ENCODE measurements around the gene SLC35E1. TPM values are rescaled to one million over a fixed set of nuclear protein-coding genes. Genes with fewer than 3 reads are reported as not detected.

Gene SLC35E1
- polyA plus RNA-seq, 1 of the 3 experiments (the other 2 are of a cell fraction), result 23.5 TPM

DNA sequence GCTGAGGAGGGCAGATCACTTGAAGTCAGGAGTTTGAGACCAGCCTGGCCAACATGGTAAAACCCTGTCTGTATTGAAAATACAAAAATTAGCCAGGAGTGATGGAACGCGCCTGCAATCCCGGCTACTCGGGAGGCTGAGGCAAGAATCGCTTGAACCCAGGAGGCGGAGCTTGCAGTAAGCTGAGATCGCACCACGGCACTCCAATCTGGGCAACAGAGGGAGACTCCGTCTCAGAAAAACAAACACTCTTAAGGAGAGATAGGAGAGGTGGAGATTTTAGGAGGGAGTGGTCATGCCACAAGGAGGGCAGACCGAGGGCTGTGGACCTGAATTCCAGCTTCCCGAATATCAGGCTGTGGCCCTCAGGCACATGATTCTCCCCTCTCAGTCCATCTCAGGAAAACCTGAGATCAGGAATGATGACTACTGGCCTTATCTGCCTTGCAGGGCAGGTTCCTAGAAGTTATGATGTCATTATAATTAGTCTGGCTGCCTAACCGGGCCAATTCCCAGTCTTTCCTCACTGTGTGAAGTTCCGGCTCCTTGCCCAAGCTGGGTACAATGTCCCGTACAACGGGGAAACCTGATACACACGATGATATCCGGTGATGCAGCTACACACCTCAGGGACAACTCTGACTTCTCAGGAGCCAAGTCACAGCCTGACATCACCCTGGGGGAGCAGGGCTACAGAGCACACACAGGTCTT, 2.5 kb downstream of the SLC35E1 start:
- Histone ChIP-seq H3K4me2 (no peak overlapping the region), H3K9ac (no peak overlapping the region), H3K4me3 (ENCODE audit: low read depth in 2 of 2, low read length in 1 of 2) (no peak overlapping the region), H3K27me3 (ENCODE audit: insufficient read depth) (no peaks in the 10 kb centered on the region), H3K79me2 (ENCODE audit: insufficient read depth) (peaks cover 76% of the 10 kb centered on the region), H3K9me3 (no peaks in the 10 kb centered on the region), H3K36me3 (replicated peaks in 1 of 2; ENCODE audit: control insufficient read depth in 1 of 2, insufficient read depth in 2 of 2, low read length in 1 of 2) (peaks cover 28 to 29% of the 10 kb centered on the region in 2 experiments), H3K27ac (ENCODE audit: low read depth in 2 of 2, low read length in 1 of 2) (no peak overlapping the region), H2AFZ (ENCODE audit: low read depth) (no peak overlapping the region), H3K4me1 (ENCODE audit: control insufficient read depth in 1 of 2, insufficient read depth in 2 of 2, low read depth in 1 of 2, low read length in 1 of 2) (peaks cover 10 to 28% of the 10 kb centered on the region in 2 experiments; a peak in 3 of 4 replicates), H4K20me1 (ENCODE audit: insufficient read depth) (peaks cover 13% of the 10 kb centered on the region; the same call in 1 of the 2 replicates), H3F3A (replicated peaks; ENCODE audit: insufficient read depth) (no peaks in the 10 kb centered on the region), H3K9me2 (no peaks in the 10 kb centered on the region)
- TF ChIP-seq CHD2 (IDR thresholded peaks at IDR 0.05; ENCODE audit: low read length, partially characterized antibody) (no peak), FOSL2 (IDR thresholded peaks at IDR 0.05; ENCODE audit: borderline replicate concordance, low read depth) (no peak), EZH2phosphoT487 (IDR thresholded peaks at IDR 0.05; ENCODE audit: borderline replicate concordance, low read depth) (no peak), SMC3 (IDR thresholded peaks at IDR 0.05; ENCODE audit: low read depth, low read length) (no peak), NFIC (IDR thresholded peaks at IDR 0.05; ENCODE audit: borderline replicate concordance) (no peak), EP300 (IDR thresholded peaks at IDR 0.05; ENCODE audit: borderline replicate concordance in 1 of 2, low read depth in 1 of 2, low read length in 1 of 2) (no peak)
- TF ChIP-seq, protein P1, sequence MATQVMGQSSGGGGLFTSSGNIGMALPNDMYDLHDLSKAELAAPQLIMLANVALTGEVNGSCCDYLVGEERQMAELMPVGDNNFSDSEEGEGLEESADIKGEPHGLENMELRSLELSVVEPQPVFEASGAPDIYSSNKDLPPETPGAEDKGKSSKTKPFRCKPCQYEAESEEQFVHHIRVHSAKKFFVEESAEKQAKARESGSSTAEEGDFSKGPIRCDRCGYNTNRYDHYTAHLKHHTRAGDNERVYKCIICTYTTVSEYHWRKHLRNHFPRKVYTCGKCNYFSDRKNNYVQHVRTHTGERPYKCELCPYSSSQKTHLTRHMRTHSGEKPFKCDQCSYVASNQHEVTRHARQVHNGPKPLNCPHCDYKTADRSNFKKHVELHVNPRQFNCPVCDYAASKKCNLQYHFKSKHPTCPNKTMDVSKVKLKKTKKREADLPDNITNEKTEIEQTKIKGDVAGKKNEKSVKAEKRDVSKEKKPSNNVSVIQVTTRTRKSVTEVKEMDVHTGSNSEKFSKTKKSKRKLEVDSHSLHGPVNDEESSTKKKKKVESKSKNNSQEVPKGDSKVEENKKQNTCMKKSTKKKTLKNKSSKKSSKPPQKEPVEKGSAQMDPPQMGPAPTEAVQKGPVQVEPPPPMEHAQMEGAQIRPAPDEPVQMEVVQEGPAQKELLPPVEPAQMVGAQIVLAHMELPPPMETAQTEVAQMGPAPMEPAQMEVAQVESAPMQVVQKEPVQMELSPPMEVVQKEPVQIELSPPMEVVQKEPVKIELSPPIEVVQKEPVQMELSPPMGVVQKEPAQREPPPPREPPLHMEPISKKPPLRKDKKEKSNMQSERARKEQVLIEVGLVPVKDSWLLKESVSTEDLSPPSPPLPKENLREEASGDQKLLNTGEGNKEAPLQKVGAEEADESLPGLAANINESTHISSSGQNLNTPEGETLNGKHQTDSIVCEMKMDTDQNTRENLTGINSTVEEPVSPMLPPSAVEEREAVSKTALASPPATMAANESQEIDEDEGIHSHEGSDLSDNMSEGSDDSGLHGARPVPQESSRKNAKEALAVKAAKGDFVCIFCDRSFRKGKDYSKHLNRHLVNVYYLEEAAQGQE (IDR thresholded peaks at IDR 0.05; ENCODE audit: low read depth, low read length), result no peak
- TF ChIP-seq, protein P2, sequence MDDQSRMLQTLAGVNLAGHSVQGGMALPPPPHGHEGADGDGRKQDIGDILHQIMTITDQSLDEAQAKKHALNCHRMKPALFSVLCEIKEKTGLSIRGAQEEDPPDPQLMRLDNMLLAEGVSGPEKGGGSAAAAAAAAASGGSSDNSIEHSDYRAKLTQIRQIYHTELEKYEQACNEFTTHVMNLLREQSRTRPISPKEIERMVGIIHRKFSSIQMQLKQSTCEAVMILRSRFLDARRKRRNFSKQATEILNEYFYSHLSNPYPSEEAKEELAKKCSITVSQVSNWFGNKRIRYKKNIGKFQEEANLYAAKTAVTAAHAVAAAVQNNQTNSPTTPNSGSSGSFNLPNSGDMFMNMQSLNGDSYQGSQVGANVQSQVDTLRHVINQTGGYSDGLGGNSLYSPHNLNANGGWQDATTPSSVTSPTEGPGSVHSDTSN (IDR thresholded peaks at IDR 0.05), result no peak
- POLR2A ChIA-PET, result no interaction called here
- CTCF ChIA-PET, result interaction anchor here (0.6 kb wide), 1 partner anchor 113 kb away, joined by 3 read pairs; no protein-coding TSS in a partner anchor
- WGBS (ENCODE audit: low lambda C conversion rate), result 94% methylated on average over 17 of the region's 17 CpGs
- no peak for DNase-seq

DNA sequence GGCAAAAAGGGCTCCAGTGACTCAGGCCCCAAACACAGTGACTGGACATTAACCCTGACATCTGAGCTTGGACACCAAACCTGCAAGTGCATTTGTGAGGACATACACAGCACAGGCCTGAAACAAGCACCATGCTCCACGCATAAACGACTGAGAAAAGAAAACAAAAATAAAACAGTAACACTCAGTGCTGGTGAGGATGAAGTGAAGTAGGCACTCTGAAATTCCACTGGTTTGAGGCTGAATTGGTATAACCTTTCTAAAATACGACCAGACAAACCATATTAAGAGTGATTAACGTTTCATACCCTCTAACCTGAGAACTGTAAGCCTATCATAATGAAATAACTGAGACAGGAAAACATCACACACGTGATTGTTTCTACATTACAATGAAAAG, 5.5 kb downstream of the SLC35E1 start:
- peaks cover 49% of the 10 kb centered on the region for H3K79me2 ChIP-seq (ENCODE audit: insufficient read depth)
- H3K4me3 ChIP-seq (ENCODE audit: low read depth in 2 of 2, low read length in 1 of 2), result no peak overlapping the region
- no peaks in the 10 kb centered on the region for H3K9me3 ChIP-seq
- 88% methylated on average over 5 of the region's 5 CpGs for WGBS (ENCODE audit: low lambda C conversion rate)
- H3K9me2 ChIP-seq, result no peaks in the 10 kb centered on the region
- ChIA-PET CTCF (no interaction called here), POLR2A (no interaction called here)
- no peak for DNase-seq
- H3K36me3 ChIP-seq (replicated peaks in 1 of 2; ENCODE audit: control insufficient read depth in 1 of 2, insufficient read depth in 2 of 2, low read length in 1 of 2), result peaks cover 35 to 37% of the 10 kb centered on the region in 2 experiments
- H4K20me1 ChIP-seq (ENCODE audit: insufficient read depth), result no peaks in the 10 kb centered on the region
- no peak overlapping the region for H2AFZ ChIP-seq (ENCODE audit: low read depth)
- no peak overlapping the region for H3K4me2 ChIP-seq
- no peak overlapping the region for H3K9ac ChIP-seq
- no peaks in the 10 kb centered on the region for H3F3A ChIP-seq (replicated peaks; ENCODE audit: insufficient read depth)
- TF ChIP-seq RCOR1 (IDR thresholded peaks at IDR 0.05; ENCODE audit: low read length) (no peak), CHD2 (IDR thresholded peaks at IDR 0.05; ENCODE audit: low read length, partially characterized antibody) (no peak)
- H3K4me1 ChIP-seq (ENCODE audit: control insufficient read depth in 1 of 2, insufficient read depth in 2 of 2, low read depth in 1 of 2, low read length in 1 of 2), result peaks cover 0 to 10% of the 10 kb centered on the region in 2 experiments; a peak in 1 of 4 replicates
- no peaks in the 10 kb centered on the region for H3K27me3 ChIP-seq (ENCODE audit: insufficient read depth)
- no peak overlapping the region for H3K27ac ChIP-seq (ENCODE audit: low read depth in 2 of 2, low read length in 1 of 2)
